ENCODE results near the gene CTTN.

The CTTN gene

GRCh38 chr11:70422692-70423522 is 24.6 kb downstream of the CTTN start:
- H3K27me3 Mint-ChIP-seq = peaks cover 28% of the 10 kb centered on the region
- no peaks in the 10 kb centered on the region for H3K9me3 Mint-ChIP-seq
- H3K4me3 Mint-ChIP-seq = no peak overlapping the region
- no peak overlapping the region for H3K27ac Mint-ChIP-seq
- H3K4me1 Mint-ChIP-seq = peaks cover 11% of the 10 kb centered on the region
- H3K36me3 Mint-ChIP-seq = no peaks in the 10 kb centered on the region
- DNase-seq (ENCODE audit: low spot score in 2 of 2) (no peak), ATAC-seq (ENCODE audit: low read depth) (no peak)

DNA sequence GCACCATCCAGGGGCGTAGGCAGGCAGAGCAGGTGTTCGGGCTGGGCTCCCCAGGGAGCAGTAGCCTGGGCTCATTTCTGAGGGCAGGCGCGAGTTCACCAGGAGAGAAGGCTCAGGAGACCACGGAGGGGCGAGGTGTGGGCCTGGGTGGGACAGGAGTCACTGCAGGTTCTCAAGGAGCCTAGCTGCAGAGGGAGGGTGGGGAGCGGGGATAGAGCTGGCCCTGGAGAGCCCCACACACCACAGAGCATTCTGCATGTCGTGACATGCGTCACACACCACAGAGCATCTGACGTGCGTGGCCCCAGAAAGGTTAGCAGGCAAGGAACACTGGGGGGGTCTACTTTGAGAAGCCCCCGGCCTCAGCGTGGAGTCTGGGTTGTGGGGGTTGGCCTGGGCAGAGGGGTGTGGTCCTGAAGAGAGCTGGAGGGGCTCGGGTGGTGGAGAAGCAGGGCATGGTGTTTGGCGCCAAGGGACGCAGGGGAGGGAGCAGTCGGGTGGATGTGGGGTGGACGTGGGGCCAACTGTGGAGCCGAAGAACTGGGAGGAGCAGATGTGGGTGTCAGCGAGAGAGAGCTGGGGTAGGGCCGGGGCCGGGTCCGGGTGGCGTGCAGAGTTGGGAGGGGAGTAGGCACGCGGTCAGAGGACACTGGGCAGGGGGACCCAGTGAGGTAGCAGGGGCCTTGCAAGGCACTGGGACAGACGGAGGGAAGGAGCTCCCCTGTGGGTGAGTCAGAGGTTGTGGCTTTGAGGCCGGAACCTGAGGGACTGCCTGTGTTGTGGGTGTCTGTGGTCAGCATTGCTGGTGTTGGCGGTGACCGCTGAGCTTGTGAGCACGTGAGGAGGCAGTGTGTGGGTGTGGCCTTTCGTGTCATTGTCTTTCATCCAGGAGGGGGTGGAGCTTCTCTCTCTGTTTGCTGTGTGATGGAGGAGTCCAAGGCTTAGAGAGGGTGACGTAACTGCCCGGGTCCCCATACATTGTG is 25.5 kb downstream of the CTTN start:
- H3K27me3 Mint-ChIP-seq = peaks cover 28% of the 10 kb centered on the region
- no peak for ATAC-seq (ENCODE audit: low read depth)

DNA sequence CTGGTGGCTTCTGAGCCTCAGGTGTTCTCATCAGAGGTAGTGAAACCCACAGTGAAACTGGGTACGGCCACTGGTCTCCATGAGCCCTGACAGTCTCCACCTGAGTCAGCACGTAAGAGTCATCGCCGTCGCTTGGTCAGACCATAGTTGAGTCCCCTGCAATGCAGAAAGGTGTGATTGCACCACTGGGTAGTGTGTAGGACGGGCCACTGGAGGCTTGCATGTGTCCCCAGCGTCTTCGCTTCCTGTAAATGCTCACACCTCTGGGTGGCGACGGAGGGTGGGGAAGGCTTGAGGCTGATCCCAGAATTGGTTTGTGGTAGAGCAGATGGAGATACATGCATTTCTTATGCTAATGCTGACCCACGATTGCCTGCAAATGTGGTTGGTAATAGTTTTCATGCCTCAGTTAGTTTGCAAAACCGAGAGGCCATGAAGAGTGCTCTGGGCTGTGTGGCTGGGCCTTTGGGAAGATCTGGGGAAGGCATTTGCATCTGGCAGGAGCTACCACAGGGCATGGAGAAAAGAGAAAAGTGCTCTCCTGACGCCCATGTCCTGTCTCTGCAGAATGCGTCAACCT is 26.5 kb downstream of the CTTN start:
- Mint-ChIP-seq H3K27me3 (peaks cover 30% of the 10 kb centered on the region), H3K27ac (no peak overlapping the region), H3K9me3 (no peaks in the 10 kb centered on the region), H3K4me1 (peaks cover 11% of the 10 kb centered on the region), H3K4me3 (no peak overlapping the region), H3K36me3 (no peaks in the 10 kb centered on the region)
- no peak for DNase-seq (ENCODE audit: low spot score in 2 of 2)
- ATAC-seq (ENCODE audit: low read depth) = no peak

More for the DNA sequence above, 25.5 kb downstream of the CTTN start:
- H3K36me3 Mint-ChIP-seq = no peaks in the 10 kb centered on the region
- no peak for DNase-seq (ENCODE audit: low spot score in 2 of 2)
- no peak overlapping the region for H3K4me3 Mint-ChIP-seq
- H3K9me3 Mint-ChIP-seq = no peaks in the 10 kb centered on the region
- peaks cover 11% of the 10 kb centered on the region for H3K4me1 Mint-ChIP-seq
- no peak overlapping the region for H3K27ac Mint-ChIP-seq

DNA sequence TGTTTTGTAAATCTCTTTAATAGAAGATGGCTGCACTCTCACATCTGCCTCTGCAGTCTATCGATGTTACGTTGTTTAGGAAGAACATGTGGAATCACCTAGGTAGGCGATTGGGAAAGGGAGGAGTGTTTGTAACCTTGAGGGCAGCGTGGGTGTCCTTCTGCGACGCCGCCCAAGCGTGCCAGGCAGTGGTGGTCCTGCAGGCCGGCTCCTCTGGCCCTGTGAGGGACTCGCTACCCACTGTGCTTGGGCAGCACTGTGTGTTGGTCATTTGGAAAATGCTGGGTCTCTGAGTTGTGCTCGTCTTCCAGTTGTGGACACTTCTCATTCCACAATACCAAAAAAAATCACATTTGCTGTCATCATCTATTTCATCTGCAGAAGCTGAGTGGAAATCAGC is 29.1 kb downstream of the CTTN start:
- no peaks in the 10 kb centered on the region for H3K9me3 Mint-ChIP-seq
- DNase-seq (ENCODE audit: low spot score in 2 of 2) (no peak), ATAC-seq (ENCODE audit: low read depth) (no peak)
- H3K27ac Mint-ChIP-seq = no peak overlapping the region
- H3K27me3 Mint-ChIP-seq = peaks cover 39% of the 10 kb centered on the region
- no peaks in the 10 kb centered on the region for H3K36me3 Mint-ChIP-seq
- H3K4me1 Mint-ChIP-seq = peaks cover 11% of the 10 kb centered on the region
- H3K4me3 Mint-ChIP-seq = no peak overlapping the region

DNA sequence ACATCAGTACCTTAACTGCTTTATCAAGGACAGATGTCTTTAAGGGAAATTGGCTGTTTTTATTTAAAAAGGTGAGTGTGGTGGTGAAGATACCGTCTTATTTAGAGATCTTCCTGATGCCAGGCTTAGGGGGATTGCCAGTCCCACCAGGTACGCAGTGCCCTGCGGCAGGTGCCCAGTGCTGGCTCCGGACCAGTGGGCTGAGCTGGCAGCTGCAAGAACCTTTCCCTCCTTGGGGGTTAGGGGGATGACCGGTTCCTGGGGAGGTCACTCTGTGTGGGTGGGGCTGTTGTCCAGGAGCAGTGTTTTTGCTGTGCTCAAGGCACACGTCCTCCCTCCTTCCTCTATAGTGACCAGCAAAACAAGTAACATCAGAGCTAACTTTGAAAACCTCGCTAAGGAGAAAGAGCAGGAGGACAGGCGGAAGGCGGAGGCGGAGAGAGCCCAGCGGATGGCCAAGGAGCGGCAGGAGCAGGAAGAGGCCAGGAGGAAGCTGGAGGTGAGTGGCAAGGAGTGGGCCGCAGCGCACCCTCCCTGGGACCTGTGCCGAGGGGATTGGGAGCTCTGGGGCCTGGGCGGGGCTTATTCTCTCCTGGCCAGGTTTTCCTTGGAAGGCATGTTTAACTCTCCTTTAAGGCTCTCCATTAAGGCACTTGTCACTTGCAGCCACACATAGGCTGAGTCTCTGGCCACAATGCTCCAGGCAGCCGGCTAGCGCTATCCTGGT is 30.5 kb downstream of the CTTN start:
- ATAC-seq (ENCODE audit: low read depth) = no peak
- Mint-ChIP-seq H3K27ac (no peak overlapping the region), H3K4me1 (peaks cover 8% of the 10 kb centered on the region), H3K36me3 (no peaks in the 10 kb centered on the region), H3K9me3 (no peaks in the 10 kb centered on the region), H3K4me3 (no peak overlapping the region), H3K27me3 (peaks cover 33% of the 10 kb centered on the region)
- DNase-seq (ENCODE audit: low spot score in 2 of 2) = no peak

DNA sequence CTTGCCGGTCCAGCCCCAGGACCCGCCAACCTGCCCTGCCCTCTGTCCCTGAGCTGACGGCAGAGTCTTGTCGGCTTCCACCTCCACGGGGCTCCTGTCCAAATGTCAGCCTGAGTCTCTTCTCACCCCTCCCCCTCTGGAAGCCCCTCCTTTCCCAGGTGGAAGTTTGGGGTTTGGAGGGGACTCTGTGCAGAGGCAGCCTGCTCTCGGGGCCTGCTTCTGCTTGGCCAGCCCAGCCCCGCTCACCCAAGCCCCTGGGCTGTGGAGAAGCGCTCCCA is 31.0 kb downstream of the CTTN start:
- DNase-seq (ENCODE audit: low spot score in 2 of 2) (no peak), ATAC-seq (ENCODE audit: low read depth) (no peak)
- Mint-ChIP-seq H3K27me3 (peaks cover 29% of the 10 kb centered on the region), H3K27ac (no peak overlapping the region), H3K4me3 (no peak overlapping the region), H3K4me1 (peaks cover 5% of the 10 kb centered on the region), H3K9me3 (no peaks in the 10 kb centered on the region), H3K36me3 (no peaks in the 10 kb centered on the region)

- peaks cover 26% of the 10 kb centered on the region for H3K27me3 Mint-ChIP-seq
- no peak overlapping the region for H3K4me3 Mint-ChIP-seq
- H3K4me1 Mint-ChIP-seq = peaks cover 1% of the 10 kb centered on the region
- no peak for ATAC-seq (ENCODE audit: low read depth)
- DNase-seq (ENCODE audit: low spot score in 2 of 2) = no peak
- H3K36me3 Mint-ChIP-seq = no peaks in the 10 kb centered on the region
- H3K27ac Mint-ChIP-seq = no peak overlapping the region
- no peaks in the 10 kb centered on the region for H3K9me3 Mint-ChIP-seq
Observed at GRCh38 chr11:70429724-70430521, 31.6 kb downstream of the CTTN start.

DNA sequence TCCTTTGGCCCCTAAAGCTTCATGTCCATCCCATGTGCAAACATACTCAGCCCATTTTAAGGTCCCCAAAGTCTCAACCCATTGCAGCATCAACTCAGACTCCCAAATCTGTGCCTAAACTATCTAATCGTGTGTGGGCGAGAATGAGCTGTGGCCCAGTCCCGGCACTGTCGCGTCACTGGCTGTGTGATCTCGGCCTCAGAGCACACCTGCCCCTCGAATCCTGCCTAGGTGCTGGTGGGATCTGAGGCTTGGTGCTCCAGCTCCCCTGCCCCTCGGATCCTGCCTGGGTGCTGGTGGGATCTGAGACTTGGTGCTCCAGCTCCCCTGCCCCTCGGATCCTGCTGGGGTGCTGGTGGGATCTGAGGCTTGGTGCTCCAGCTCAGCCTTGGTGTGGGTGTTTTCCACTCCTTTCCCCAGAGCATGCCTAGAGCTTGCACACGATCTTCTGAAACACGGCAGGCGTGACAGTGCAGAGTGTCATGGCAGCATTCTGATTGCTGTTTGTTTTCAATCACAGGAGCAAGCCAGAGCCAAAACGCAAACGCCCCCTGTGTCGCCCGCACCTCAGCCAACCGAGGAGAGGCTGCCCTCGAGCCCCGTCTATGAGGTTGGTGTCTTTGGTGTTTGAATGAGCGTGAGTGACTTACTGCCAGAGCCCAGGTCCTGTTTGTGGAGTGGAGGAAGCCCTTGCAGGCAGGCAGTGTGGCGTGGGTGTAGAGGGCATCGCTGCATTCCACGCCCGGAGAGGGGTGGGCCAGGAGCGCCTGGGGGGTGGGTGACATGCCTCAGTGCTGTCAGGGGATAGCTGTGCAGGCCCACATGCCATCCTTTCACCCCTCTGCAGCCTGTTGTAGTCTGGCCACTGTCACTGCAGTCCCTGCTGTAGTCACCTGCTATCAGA is 32.6 kb downstream of the CTTN start:
- no peaks in the 10 kb centered on the region for H3K36me3 Mint-ChIP-seq
- no peak overlapping the region for H3K4me3 Mint-ChIP-seq
- no peak for DNase-seq (ENCODE audit: low spot score in 2 of 2)
- no peak overlapping the region for H3K27ac Mint-ChIP-seq
- H3K4me1 Mint-ChIP-seq = no peaks in the 10 kb centered on the region
- no peaks in the 10 kb centered on the region for H3K9me3 Mint-ChIP-seq
- peaks cover 22% of the 10 kb centered on the region for H3K27me3 Mint-ChIP-seq
- no peak for ATAC-seq (ENCODE audit: low read depth)

DNA sequence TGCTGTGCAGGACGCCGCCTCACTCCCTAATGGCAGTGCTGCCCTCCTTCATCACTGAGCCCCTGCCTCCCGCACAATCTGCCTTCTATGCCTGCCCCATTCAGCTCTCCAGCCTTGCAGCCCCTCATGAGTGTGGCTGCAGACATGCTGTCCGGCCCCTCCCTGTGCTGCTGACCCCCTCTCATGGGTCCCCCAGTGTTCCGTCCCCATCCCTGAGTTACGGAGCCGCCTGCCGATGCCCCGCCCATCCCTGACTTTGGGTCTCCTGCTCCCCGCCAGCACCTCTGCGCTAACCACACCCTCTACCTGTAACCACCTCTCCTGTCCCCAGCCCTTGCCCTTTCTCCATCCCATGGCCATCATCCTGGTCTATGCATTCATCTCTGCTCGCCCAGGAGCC is 33.3 kb downstream of the CTTN start:
- H3K27ac Mint-ChIP-seq = no peak overlapping the region
- ATAC-seq (ENCODE audit: low read depth) = no peak
- no peaks in the 10 kb centered on the region for H3K36me3 Mint-ChIP-seq
- H3K9me3 Mint-ChIP-seq = no peaks in the 10 kb centered on the region
- no peaks in the 10 kb centered on the region for H3K4me1 Mint-ChIP-seq
- DNase-seq (ENCODE audit: low spot score in 2 of 2) = no peak
- no peak overlapping the region for H3K4me3 Mint-ChIP-seq
- H3K27me3 Mint-ChIP-seq = peaks cover 25% of the 10 kb centered on the region

DNA sequence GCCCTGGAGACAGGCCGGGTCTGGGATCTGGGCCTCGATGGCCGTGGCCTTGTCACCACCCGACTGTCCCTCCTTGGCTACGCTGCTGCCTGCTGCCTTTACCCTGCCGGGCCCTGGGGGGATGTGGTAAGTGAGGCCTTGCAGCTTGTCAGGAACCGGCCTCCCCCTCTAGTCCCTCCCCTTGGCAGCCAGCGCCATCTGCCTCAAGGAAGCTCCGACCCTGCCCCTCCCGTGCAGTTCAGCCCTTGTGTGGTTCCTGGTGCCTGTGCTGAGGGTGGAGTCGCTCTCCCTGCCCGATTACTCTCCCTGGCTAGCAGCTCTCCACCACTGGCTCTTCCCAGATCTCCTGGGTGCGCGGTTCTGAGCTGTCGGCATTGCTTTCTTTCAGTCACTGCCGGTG is 33.7 kb downstream of the CTTN start:
- H3K9me3 Mint-ChIP-seq = no peaks in the 10 kb centered on the region
- H3K4me1 Mint-ChIP-seq = peaks cover 3% of the 10 kb centered on the region
- H3K27me3 Mint-ChIP-seq = peaks cover 27% of the 10 kb centered on the region
- H3K4me3 Mint-ChIP-seq = no peak overlapping the region
- DNase-seq (ENCODE audit: low spot score in 2 of 2) (no peak), ATAC-seq (ENCODE audit: low read depth) (no peak)
- H3K27ac Mint-ChIP-seq = no peak overlapping the region
- no peaks in the 10 kb centered on the region for H3K36me3 Mint-ChIP-seq

- no peak for DNase-seq (ENCODE audit: low spot score in 2 of 2)
- Mint-ChIP-seq H3K4me1 (peaks cover 5% of the 10 kb centered on the region), H3K36me3 (no peaks in the 10 kb centered on the region), H3K9me3 (no peaks in the 10 kb centered on the region), H3K4me3 (no peak overlapping the region), H3K27ac (no peak overlapping the region), H3K27me3 (peaks cover 28% of the 10 kb centered on the region)
- ATAC-seq (ENCODE audit: low read depth) = no peak
Observed at GRCh38 chr11:70432580-70432979, 34.3 kb downstream of the CTTN start.

DNA sequence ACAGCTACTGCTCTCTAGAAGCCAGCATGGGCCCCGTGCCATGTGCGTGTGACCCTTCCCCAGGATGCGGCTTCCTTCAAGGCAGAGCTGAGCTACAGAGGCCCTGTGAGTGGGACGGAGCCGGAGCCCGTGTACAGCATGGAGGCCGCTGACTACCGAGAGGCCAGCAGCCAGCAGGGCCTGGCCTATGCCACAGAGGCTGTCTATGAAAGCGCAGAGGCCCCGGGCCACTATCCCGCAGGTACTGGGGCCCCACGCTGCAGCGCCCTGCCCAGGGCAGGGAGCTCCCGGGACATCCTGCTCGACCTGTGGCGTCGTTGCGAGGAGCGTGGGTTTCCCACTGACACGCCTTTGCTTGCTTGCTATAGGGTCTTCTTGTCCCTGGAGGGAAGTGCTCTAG is 34.7 kb downstream of the CTTN start:
- ATAC-seq (ENCODE audit: low read depth) (no peak), DNase-seq (ENCODE audit: low spot score in 2 of 2) (no peak)
- Mint-ChIP-seq H3K4me3 (no peak overlapping the region), H3K4me1 (peaks cover 5% of the 10 kb centered on the region), H3K27me3 (peaks cover 31% of the 10 kb centered on the region), H3K9me3 (peaks cover 3% of the 10 kb centered on the region), H3K36me3 (peaks cover under 1% of the 10 kb centered on the region), H3K27ac (no peak overlapping the region)
